Effector memory CD4-positive, alpha-beta T cell (primary cell): Measurements from ENCODE around the gene PDXDC1.
"Not testable (repeated sequence)": the region's sequence is repeated elsewhere in the genome, so short reads cannot be mapped to it uniquely, and the experiment has no call there.

ENCODE experiments used
- DNase-seq, 3 donors: peaks; one replicate each; pipeline ENCODE4 v3.0.0-alpha.2; 2020
- H3K27ac ChIP-seq: 2 replicates; pipeline ENCODE4 v1.7.0; 2013; ENCODE audit warnings: mild to moderate bottlenecking, low read length, moderate library complexity; ENCODE audit not compliant: insufficient read depth, poor library complexity, severe bottlenecking
- H3K27me3 ChIP-seq: replicated peaks from 2 replicates; pipeline ENCODE4 v1.7.0; 2013; ENCODE audit warnings: mild to moderate bottlenecking, low read length; ENCODE audit not compliant: insufficient read depth, control insufficient read depth, poor library complexity, severe bottlenecking
- H3K36me3 ChIP-seq: 2 replicates; pipeline ENCODE4 v1.7.0; 2013; ENCODE audit warnings: mild to moderate bottlenecking, low read length, moderate library complexity; ENCODE audit not compliant: control insufficient read depth, insufficient read depth
- H3K4me1 ChIP-seq: 2 replicates; pipeline ENCODE4 v1.7.0; 2013; ENCODE audit warnings: low read length, mild to moderate bottlenecking; ENCODE audit not compliant: control insufficient read depth, insufficient read depth, poor library complexity, severe bottlenecking
- H3K4me3 ChIP-seq: 2 replicates; pipeline ENCODE4 v1.7.0; 2013; ENCODE audit warnings: low read length, low read depth, mild to moderate bottlenecking; ENCODE audit not compliant: insufficient read depth, poor library complexity, severe bottlenecking
- H3K9me3 ChIP-seq: 2 replicates; pipeline ENCODE4 v1.7.0; 2013; ENCODE audit warnings: mild to moderate bottlenecking, low read length, moderate library complexity; ENCODE audit not compliant: control insufficient read depth

The PDXDC1 gene

GRCh38 chr16:15142891-15143600, 168.2 kb downstream of the PDXDC1 start:
- not testable (repeated sequence) for H3K36me3 ChIP-seq, H3K27me3 ChIP-seq, H3K4me3 ChIP-seq, H3K9me3 ChIP-seq, H3K27ac ChIP-seq, H3K4me1 ChIP-seq, DNase-seq

GRCh38 chr16:15143601-15144091, 168.8 kb downstream of the PDXDC1 start:
- not testable (repeated sequence) for H3K27ac ChIP-seq, H3K4me3 ChIP-seq, H3K36me3 ChIP-seq, H3K9me3 ChIP-seq, H3K4me1 ChIP-seq, H3K27me3 ChIP-seq, DNase-seq

- not testable (repeated sequence) for H3K27me3 ChIP-seq, H3K9me3 ChIP-seq, H3K4me3 ChIP-seq, H3K27ac ChIP-seq, H3K4me1 ChIP-seq, DNase-seq, H3K36me3 ChIP-seq
Observed at GRCh38 chr16:15144092-15144631, 169.3 kb downstream of the PDXDC1 start.

DNA sequence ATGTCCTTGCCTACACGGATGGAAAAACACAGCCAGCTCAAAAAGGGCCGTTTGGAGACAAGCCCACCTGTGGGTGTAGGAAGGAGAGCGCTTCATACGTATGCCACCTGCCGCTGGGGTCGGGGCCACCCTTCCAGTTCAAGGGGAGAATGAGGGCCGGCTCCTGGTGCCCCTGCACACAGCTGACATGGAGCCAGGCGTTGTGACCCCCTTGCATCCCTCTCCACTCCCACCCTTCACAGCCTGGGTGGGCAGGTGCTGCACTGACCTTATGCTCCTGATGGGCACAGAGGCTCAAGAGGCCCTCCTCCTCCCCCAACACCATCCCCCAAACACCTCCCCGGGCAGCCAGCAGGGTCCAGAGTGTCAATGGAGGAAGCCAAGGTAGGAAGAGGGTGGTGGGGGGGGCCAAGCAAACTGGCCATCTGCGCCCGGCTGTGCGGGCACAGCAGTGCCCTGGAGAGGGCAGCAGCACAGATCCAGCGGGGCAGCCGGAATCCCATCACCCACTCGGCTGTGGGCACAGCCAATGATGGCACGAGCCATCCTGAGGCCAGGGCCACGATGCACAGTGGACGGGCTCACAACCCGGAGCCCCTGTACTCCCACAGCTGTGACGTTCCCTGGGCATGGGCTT, 170.1 kb downstream of the PDXDC1 start:
- H3K4me1 ChIP-seq, H3K9me3 ChIP-seq, H3K36me3 ChIP-seq, H3K27ac ChIP-seq, DNase-seq, H3K27me3 ChIP-seq, H3K4me3 ChIP-seq: not testable (repeated sequence)

DNA sequence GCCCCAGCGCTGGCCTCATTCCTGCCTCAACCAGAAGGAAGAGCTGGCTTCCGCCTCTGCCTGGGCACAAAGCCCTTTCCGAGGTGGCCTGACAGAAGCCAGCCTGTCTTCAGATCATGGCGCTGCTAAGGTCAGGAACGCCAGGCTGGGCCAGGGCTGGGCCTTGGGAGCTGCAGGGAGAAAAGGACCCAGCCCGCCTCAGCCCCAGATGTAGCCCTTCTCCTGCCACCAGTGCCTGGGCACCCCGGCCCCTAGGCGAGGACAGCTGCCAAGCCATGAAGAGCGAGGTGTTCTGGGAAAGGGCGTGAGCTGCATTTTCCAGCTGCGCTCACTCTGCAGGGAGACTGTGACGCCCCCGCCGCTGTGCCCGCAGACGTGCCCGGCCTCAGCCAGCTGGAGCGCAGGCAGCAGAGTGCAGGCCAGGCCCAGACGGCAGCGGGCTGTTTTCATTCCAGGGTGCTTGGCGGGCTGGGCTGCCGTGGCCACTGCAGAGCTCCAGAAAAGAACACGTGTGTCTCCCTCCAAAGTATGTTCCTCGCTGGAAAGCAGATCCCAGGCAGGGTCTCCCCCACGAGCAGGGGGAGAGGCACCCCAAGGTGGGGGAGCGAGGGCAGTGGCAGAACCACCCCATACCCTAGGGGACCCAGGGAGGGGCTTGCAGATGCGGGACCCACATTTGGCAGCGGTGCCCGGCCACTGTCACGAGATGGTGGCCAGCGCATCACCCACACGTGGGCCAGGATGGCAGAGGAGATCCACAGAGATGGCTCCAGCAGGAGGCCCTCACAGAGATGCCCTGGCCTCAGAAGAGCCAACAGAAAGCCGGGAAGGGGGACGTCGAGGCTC, 170.8 kb downstream of the PDXDC1 start:
- DNase-seq, H3K4me1 ChIP-seq, H3K9me3 ChIP-seq, H3K27me3 ChIP-seq, H3K27ac ChIP-seq, H3K36me3 ChIP-seq, H3K4me3 ChIP-seq: not testable (repeated sequence)

DNA sequence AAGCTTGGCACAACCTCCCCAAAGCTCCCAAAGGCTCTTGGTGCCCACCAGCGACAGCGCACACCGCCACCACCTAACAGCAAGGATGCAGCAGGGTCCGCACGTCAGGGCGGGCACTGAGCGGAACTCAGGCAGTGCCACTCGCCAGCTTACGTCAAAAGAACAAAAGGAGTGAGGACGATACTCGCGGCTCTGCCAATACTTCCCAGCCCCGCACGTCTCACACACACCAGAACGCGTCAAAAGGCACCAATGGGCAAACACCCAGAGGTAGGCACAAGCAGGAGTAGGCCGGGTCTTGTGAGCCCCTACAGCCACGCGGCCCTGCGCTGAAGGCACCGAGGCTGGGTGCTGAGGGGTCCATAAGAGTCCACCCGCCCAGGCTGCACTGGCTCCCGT, 171.4 kb downstream of the PDXDC1 start:
- not testable (repeated sequence) for H3K9me3 ChIP-seq, H3K4me3 ChIP-seq, H3K27me3 ChIP-seq, DNase-seq, H3K27ac ChIP-seq, H3K4me1 ChIP-seq, H3K36me3 ChIP-seq

- not testable (repeated sequence) for H3K9me3 ChIP-seq, H3K27me3 ChIP-seq, H3K4me1 ChIP-seq, H3K4me3 ChIP-seq, H3K36me3 ChIP-seq, DNase-seq, H3K27ac ChIP-seq
Observed at GRCh38 chr16:15148831-15149230, 174.0 kb downstream of the PDXDC1 start.

DNA sequence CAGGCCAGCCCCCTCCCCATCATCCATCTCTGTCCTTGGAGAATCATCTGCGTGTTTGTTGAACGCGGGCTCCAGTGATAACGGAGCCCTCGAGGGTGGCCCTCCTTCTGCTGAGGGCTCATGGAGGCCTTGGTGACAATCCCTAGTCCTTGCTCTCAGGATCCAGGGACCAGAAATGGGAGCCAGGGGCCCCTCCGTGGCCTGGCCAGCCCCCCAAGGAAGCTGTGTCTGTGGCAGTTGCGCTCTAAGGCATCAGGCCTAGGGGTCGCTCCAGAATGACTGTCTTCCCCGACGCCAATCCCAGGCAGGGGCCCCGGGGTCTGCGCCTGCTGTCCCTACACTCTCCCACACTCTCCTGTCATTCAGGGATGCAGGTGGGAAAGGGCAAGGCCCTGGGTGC, 174.4 kb downstream of the PDXDC1 start:
- H3K36me3 ChIP-seq, H3K4me1 ChIP-seq, DNase-seq, H3K9me3 ChIP-seq, H3K27ac ChIP-seq, H3K4me3 ChIP-seq, H3K27me3 ChIP-seq: not testable (repeated sequence)

- peak in 1 of 3 donors; percentile 8 for DNase-seq
- H3K4me3 ChIP-seq, H3K36me3 ChIP-seq, H3K4me1 ChIP-seq, H3K27ac ChIP-seq, H3K9me3 ChIP-seq, H3K27me3 ChIP-seq: not testable (repeated sequence)
Observed at GRCh38 chr16:15154005-15154404, 179.2 kb downstream of the PDXDC1 start.
